KOPT-K1 (cell line): Measurements from ENCODE around the gene C1D.
"Not testable (repeated sequence)": the region's sequence is repeated elsewhere in the genome, so short reads cannot be mapped to it uniquely, and the experiment has no call there.

Experiments
- H3K27ac ChIP-seq: fragments of 200-600 bp; sonication (generic); 2 replicates; pipeline ENCODE4 v1.5.1; 2016; ENCODE audit warnings: antibody characterized with exemption, mild to moderate bottlenecking, low read depth, low read length; ENCODE audit not compliant: poor library complexity, severe bottlenecking
- H3K36me3 ChIP-seq: fragments of 200-600 bp; sonication (generic); 2 replicates; pipeline ENCODE4 v1.5.1; 2017; ENCODE audit warnings: antibody characterized with exemption, mild to moderate bottlenecking, low read length, moderate library complexity; ENCODE audit not compliant: insufficient read depth
- H3K9me3 ChIP-seq: fragments of 200-600 bp; sonication (generic); 2 replicates; pipeline ENCODE4 v1.5.1; 2017; ENCODE audit warnings: antibody characterized with exemption, low read length, mild to moderate bottlenecking; ENCODE audit not compliant: insufficient read depth, poor library complexity, severe bottlenecking

The C1D gene

DNA sequence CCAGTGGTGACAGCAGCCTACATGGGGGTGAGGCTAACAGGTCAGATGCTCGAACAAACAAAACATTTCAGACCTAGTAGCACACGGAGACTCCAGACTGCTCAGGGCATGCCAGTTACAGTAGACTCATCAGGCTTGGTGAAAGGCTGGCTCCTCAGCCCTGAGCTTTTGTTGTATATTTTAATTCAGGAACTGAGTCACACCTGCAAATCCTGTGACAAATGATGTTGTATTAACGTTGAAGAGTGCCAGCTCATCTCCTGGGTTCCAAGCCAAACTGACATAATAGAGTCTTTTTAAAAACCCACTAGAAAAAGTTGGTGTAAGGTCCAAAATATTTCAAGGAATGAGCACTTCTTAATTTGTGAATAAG lies 65.3 kb downstream of the C1D start:
- Histone ChIP-seq H3K9me3 (peaks cover 11% of the 10 kb centered on the region), H3K36me3 (no peaks in the 10 kb centered on the region), H3K27ac (no peak overlapping the region)

DNA sequence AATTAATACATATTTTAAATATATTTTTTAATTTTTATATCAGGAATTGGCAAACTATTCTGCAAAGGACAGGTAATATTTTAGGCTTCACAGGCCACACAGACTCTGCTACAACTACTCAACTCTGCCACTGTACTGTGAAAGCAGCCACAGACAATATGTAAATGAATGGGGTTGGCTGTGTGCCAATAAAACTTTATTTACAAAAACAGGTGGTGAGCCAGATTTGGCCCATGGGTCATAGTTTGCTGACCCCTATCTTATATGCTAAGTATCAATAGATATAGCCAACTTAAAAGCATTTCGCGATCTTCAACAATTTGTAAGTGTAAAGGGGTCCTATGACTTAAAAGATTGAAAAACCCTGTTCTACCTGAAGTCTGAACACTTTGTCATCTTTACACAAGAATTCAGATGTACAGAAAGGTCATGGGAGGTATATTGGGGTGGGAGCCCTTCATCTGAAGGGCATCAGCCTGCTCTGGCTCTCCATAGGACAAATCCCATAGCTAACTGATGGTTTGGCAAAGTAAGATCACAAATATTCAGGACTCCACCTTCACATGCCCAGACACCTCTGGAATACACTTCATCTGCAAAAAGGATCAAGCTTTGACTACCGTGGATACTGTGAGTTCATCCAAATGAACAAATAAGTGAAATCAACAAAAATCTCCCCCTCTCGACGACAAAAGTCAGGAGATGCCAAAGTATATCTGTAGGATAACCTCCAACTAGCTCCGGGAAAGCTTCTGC lies 65.9 kb downstream of the C1D start:
- Histone ChIP-seq H3K36me3 (no peaks in the 10 kb centered on the region), H3K27ac (no peak overlapping the region), H3K9me3 (peaks cover 11% of the 10 kb centered on the region)

- Histone ChIP-seq H3K36me3 (no peaks in the 10 kb centered on the region), H3K27ac (no peak overlapping the region)
Observed at GRCh38 chr2:67994716-67995115, 68.1 kb downstream of the C1D start.

DNA sequence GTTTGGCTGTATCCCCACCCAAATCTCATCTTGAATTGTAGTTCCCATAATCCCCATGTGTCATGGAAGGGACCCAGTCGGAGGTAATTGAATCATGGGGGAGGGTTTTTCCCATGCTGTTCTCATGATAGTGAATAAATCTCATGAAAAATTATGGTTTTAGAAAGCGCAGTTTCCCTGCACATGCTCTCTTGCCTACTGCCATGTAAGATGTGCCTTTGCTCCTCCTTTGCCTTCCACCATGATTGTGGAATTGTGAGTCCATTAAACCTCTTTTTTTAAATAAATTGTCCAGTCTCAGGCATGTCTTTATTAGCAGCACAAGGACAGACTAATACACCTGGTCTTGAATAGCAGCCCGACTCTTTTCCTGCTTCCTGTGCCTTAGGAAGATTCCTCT lies 68.7 kb downstream of the C1D start:
- peaks cover 11% of the 10 kb centered on the region for H3K9me3 ChIP-seq
- not testable (repeated sequence) for H3K27ac ChIP-seq, H3K36me3 ChIP-seq

More at GRCh38 chr2:67994716-67995115, 68.1 kb downstream of the C1D start:
- peaks cover 11% of the 10 kb centered on the region for H3K9me3 ChIP-seq

DNA sequence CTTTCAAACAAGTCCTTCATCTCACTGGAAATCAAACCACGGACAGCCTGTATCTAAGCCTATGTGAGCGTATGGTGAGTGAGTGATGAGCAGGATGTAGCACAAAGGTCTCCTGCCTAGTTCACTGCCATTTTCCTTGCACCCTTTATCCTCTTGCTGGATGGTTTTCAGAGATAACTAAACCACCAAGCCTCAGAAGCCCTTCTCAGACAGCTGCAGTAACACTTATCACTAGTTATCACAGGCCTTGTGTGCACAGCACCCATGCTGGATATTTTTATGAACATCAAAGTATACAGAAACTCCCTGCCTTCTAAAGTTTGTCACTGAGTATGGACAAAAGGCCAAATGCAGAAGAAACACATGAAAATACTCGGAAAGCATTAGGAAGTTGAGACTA lies 69.5 kb downstream of the C1D start:
- Histone ChIP-seq H3K36me3 (no peaks in the 10 kb centered on the region), H3K27ac (no peak overlapping the region), H3K9me3 (peaks cover 11% of the 10 kb centered on the region)

GRCh38 chr2:67991456-67991855 lies 71.3 kb downstream of the C1D start:
- no peak overlapping the region for H3K27ac ChIP-seq
- H3K36me3 ChIP-seq = no peaks in the 10 kb centered on the region
- H3K9me3 ChIP-seq = peaks cover 11% of the 10 kb centered on the region
